B cell (primary cell): Measurements from ENCODE around the gene PARD3. TPM values are rescaled to one million over a fixed set of nuclear protein-coding genes. Genes with fewer than 3 reads are reported as not detected.

Experiments
- ATAC-seq: fragments of 200-7000 bp; cut with Tn5 transposase; one replicate; pipeline ENCODE4 v1.10.0; 2021; ENCODE audit warnings: low read depth, mild to moderate bottlenecking, moderate number of reproducible peaks, moderate library complexity
- CTCF ChIA-PET: fragments of 350-600 bp; sonication (Branson Sonifier 250); formaldehyde crosslinking; loops from one replicate; lab custom pipeline; 2021; ENCODE audit warnings: antibody characterized with exemption, inconsistent platforms; lab: Charles Lee
- POLR2A ChIA-PET: fragments of 350-600 bp; sonication (Branson Sonifier 250); formaldehyde crosslinking; loops from one replicate; lab custom pipeline; 2021; ENCODE audit warnings: antibody characterized with exemption; lab: Charles Lee
- DNase-seq: peaks from one replicate; pipeline ENCODE4 v3.0.0; 2013
- H2AFZ ChIP-seq: 2 replicates; pipeline ENCODE4 v1.6.1; 2012; ENCODE audit warnings: mild to moderate bottlenecking, low read depth, low read length; ENCODE audit not compliant: insufficient read depth, poor library complexity, severe bottlenecking
- H3K27ac ChIP-seq, 2 donors: 1 replicate in 1 of 2; 2 replicates in 1 of 2; pipeline ENCODE4 v1.5.1; 2012 to 2013; ENCODE audit warnings: low read length in 2 of 2, mild to moderate bottlenecking in 2 of 2, moderate library complexity in 1 of 2
- H3K27me3 ChIP-seq, 4 experiments: fragments of 200-600 bp in 1 of 4; sonication (generic) in 1 of 4; replicated peaks in 1 of 4; 1 replicate in 2 of 4; 2 replicates in 2 of 4; pipeline versions ENCODE4 v1.6.1 to v1.7.0; 2013 to 2016; ENCODE audit warnings: low read length in 3 of 4, mild to moderate bottlenecking in 2 of 4, mixed read lengths in 1 of 4, moderate library complexity in 1 of 4; ENCODE audit not compliant: insufficient read depth in 4 of 4, control insufficient read depth in 3 of 4; ENCODE audit errors: control extremely low read depth in 1 of 4
- H3K36me3 ChIP-seq, 2 experiments: replicated peaks in 1 of 2; 1 replicate in 1 of 2; 2 replicates in 1 of 2; pipeline versions ENCODE4 v1.6.1 to v1.7.1; 2013; ENCODE audit warnings: low read length in 1 of 2; ENCODE audit not compliant: insufficient read depth in 2 of 2, control insufficient read depth in 1 of 2; ENCODE audit errors: control extremely low read depth in 1 of 2, extremely low read depth in 1 of 2
- H3K4me1 ChIP-seq, 2 donors: fragments of 200-600 bp in 1 of 2; sonication (generic) in 1 of 2; 1 replicate in 1 of 2; 2 replicates in 1 of 2; pipeline versions ENCODE4 v1.5.1 to v1.6.1; 2013 to 2017; ENCODE audit warnings: low read length in 2 of 2; ENCODE audit not compliant: control insufficient read depth in 2 of 2, insufficient read depth in 2 of 2
- H3K4me2 ChIP-seq: replicated peaks from 2 replicates; pipeline ENCODE3; 2012; ENCODE audit warnings: mild to moderate bottlenecking, low read depth, low read length; ENCODE audit not compliant: poor library complexity, severe bottlenecking
- H3K4me3 ChIP-seq, 5 experiments: fragments of 200-600 bp in 1 of 5; sonication (generic) in 1 of 5; 1 replicate in 3 of 5; 2 replicates in 2 of 5; pipeline versions ENCODE4 v1.5.1 to v1.7.0; 2011 to 2016; ENCODE audit warnings: low read length in 4 of 5, mild to moderate bottlenecking in 4 of 5, low read depth in 2 of 5, control low read depth in 1 of 5, moderate library complexity in 1 of 5; ENCODE audit not compliant: insufficient read depth in 1 of 5; ENCODE audit errors: control extremely low read depth in 1 of 5, extremely low read depth in 1 of 5
- H3K79me2 ChIP-seq: fragments of 200-600 bp; sonication (generic); one replicate; pipeline ENCODE4 v1.6.0; 2016; ENCODE audit warnings: low read length; ENCODE audit not compliant: control insufficient read depth, insufficient read depth
- H3K9ac ChIP-seq: fragments of 200-600 bp; sonication (generic); 2 replicates; pipeline ENCODE4 v1.6.1; 2017; ENCODE audit warnings: mild to moderate bottlenecking, low read length, moderate library complexity
- H3K9me3 ChIP-seq, 3 donors: one replicate each; pipeline versions ENCODE4 v1.6.1 to v1.7.1; 2013; ENCODE audit warnings: low read length in 2 of 3; ENCODE audit not compliant: control insufficient read depth in 2 of 3, insufficient read depth in 1 of 3; ENCODE audit errors: control extremely low read depth in 1 of 3
- H4K20me1 ChIP-seq: 2 replicates; pipeline ENCODE4 v1.6.0; 2012; ENCODE audit warnings: mild to moderate bottlenecking, low read length; ENCODE audit not compliant: insufficient read depth, control insufficient read depth, poor library complexity, severe bottlenecking
- H3K27ac Mint-ChIP-seq: one replicate; pipeline ENCODE4 v1.8.0; 2021; ENCODE audit warnings: mixed read lengths
- H3K27me3 Mint-ChIP-seq: one replicate; pipeline ENCODE4 v1.8.0; 2021; ENCODE audit warnings: mixed read lengths
- H3K4me1 Mint-ChIP-seq: one replicate; pipeline ENCODE4 v1.8.0; 2021; ENCODE audit warnings: mixed read lengths
- H3K4me3 Mint-ChIP-seq: one replicate; pipeline ENCODE4 v1.8.0; 2021; ENCODE audit warnings: mixed read lengths
- H3K9me3 Mint-ChIP-seq: one replicate; pipeline ENCODE4 v1.8.0; 2022; ENCODE audit warnings: mixed read lengths; ENCODE audit not compliant: insufficient read depth
- EZH2 ChIP-seq: IDR thresholded peaks from 2 replicates; pipeline ENCODE4 v1.6.1; 2012; ENCODE audit warnings: borderline replicate concordance, low read depth, mild to moderate bottlenecking, moderate library complexity, low read length; ENCODE audit not compliant: insufficient read depth, poor library complexity, severe bottlenecking
- WGBS: methylation state at CpG from one replicate; pipeline ENCODE4 v1.1.5; 2013; ENCODE audit warnings: missing lambda C conversion rate; ENCODE audit not compliant: insufficient coverage; 5-methylcytosine and 5-hydroxymethylcytosine counted together
- intact Hi-C: fragments of 100-400 bp; cut with micrococcal nuclease; formaldehyde crosslinking; loops from one replicate; pipeline ENCODE4 v1.10.0; 2022
- polyA plus RNA-seq: library from polyadenylated mRNA; depleted of rRNA; stranded (reverse); fragments of >200 nt; gene quantifications from 2 replicates; pipeline ENCODE4 v1.2.3, GENCODE V29; 2012
- total RNA-seq, 2 donors: library from RNA; stranded (reverse); fragments of 120-200 nt in 1 of 2; gene quantifications; 1 replicate in 1 of 2; 2 replicates in 1 of 2; pipeline versions ENCODE4 v1.2.3 to v1.2.4, GENCODE V29; 2013 to 2022
- TF ChIP-seq, protein P1 (sequence below): fragments of 200-600 bp; IDR thresholded peaks from one replicate; pipeline ENCODE4 v1.8.0; 2022; ENCODE audit warnings: antibody characterized with exemption, mild to moderate bottlenecking

The PARD3 gene
- total and polyA plus RNA-seq, 2 donors (not counting 1 experiment from before 2014, with no cell fraction given) = not detected

DNA sequence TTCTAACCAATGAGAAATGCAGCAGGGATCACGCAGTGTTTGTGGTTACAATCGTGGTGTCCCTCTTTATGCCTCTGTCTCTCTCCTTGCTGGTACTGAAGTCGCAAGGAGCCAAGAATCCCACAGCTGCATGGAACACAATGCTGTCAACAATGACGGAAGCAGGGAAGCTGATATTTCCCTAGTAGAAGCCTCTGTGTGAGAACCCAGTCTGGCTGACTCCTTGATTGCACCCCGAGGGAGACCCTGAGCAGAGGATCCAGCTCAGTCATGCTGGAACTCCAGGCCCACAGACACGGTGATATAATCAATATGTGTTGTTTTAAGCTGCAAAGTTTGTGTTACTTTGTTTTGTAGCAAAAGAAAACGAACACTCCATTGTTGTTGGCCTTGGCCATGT, 677.9 kb downstream of the PARD3 start:
- Histone ChIP-seq H3K27ac (no peak overlapping the region), H3K4me2 (no peak overlapping the region), H3K4me1 (no peaks in the 10 kb centered on the region), H3K79me2 (no peaks in the 10 kb centered on the region), H3K9me3 (peaks cover 0 to 7% (median 0%) of the 10 kb centered on the region in 3 donors), H2AFZ (no peak overlapping the region), H3K9ac (no peak overlapping the region), H4K20me1 (no peaks in the 10 kb centered on the region), H3K27me3 (peaks cover 0 to 3% (median 0%) of the 10 kb centered on the region in 4 experiments), H3K4me3 (no peak overlapping the region), H3K36me3 (no peaks in the 10 kb centered on the region)
- CTCF ChIA-PET = no interaction called here
- Mint-ChIP-seq H3K4me3 (no peak overlapping the region), H3K27me3 (no peaks in the 10 kb centered on the region), H3K9me3 (no peaks in the 10 kb centered on the region), H3K4me1 (no peaks in the 10 kb centered on the region), H3K27ac (no peak overlapping the region)
- 84% methylated on average over 7 of the region's 7 CpGs for WGBS
- TF ChIP-seq EZH2 = no peak
- TF ChIP-seq, protein P1, sequence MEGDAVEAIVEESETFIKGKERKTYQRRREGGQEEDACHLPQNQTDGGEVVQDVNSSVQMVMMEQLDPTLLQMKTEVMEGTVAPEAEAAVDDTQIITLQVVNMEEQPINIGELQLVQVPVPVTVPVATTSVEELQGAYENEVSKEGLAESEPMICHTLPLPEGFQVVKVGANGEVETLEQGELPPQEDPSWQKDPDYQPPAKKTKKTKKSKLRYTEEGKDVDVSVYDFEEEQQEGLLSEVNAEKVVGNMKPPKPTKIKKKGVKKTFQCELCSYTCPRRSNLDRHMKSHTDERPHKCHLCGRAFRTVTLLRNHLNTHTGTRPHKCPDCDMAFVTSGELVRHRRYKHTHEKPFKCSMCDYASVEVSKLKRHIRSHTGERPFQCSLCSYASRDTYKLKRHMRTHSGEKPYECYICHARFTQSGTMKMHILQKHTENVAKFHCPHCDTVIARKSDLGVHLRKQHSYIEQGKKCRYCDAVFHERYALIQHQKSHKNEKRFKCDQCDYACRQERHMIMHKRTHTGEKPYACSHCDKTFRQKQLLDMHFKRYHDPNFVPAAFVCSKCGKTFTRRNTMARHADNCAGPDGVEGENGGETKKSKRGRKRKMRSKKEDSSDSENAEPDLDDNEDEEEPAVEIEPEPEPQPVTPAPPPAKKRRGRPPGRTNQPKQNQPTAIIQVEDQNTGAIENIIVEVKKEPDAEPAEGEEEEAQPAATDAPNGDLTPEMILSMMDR = no peak
- POLR2A ChIA-PET = no interaction called here
- no peak for ATAC-seq
- intact Hi-C loops = no loop called here
- no peak for DNase-seq

GRCh38 chr10:34135515-34135914, 679.6 kb downstream of the PARD3 start:
- no peak overlapping the region for H2AFZ ChIP-seq
- no peak overlapping the region for H3K4me2 ChIP-seq
- DNase-seq (no peak), ATAC-seq (no peak)
- no peak overlapping the region for H3K4me3 Mint-ChIP-seq
- H3K27me3 ChIP-seq = peaks cover 0 to 3% (median 0%) of the 10 kb centered on the region in 4 experiments
- no peak overlapping the region for H3K27ac Mint-ChIP-seq
- H3K9me3 ChIP-seq = peaks cover 0 to 7% (median 0%) of the 10 kb centered on the region in 3 donors
- POLR2A ChIA-PET = no interaction called here
- H3K4me3 ChIP-seq = no peak overlapping the region
- no peaks in the 10 kb centered on the region for H3K4me1 Mint-ChIP-seq
- H3K9me3 Mint-ChIP-seq = no peaks in the 10 kb centered on the region
- no peak overlapping the region for H3K27ac ChIP-seq
- CTCF ChIA-PET = no interaction called here
- 100% methylated on average over 2 of the region's 5 CpGs for WGBS
- TF ChIP-seq EZH2 = no peak
- TF ChIP-seq, protein P1 = no peak
- no peaks in the 10 kb centered on the region for H3K27me3 Mint-ChIP-seq
- H3K4me1 ChIP-seq = no peaks in the 10 kb centered on the region
- no peak overlapping the region for H3K9ac ChIP-seq
- intact Hi-C loops = no loop called here
- H3K79me2 ChIP-seq = no peaks in the 10 kb centered on the region
- no peaks in the 10 kb centered on the region for H3K36me3 ChIP-seq
- H4K20me1 ChIP-seq = no peaks in the 10 kb centered on the region
